ENCODE data around the gene SLC6A19. TPM values are rescaled to one million over a fixed set of nuclear protein-coding genes. Genes with fewer than 3 reads are reported as not detected.

SLC6A19 gene
- polyA plus RNA-seq, 4 donors: 0.78 to 70.8 (median 42.4) TPM

- DNase-seq (ENCODE audit: low read depth in 4 of 4, low spot score in 3 of 4): no peak
Observed at GRCh38 chr5:1189269-1189668, 12.1 kb upstream of the SLC6A19 start.

- no peak for DNase-seq (ENCODE audit: low read depth in 4 of 4, low spot score in 3 of 4)
Observed at GRCh38 chr5:1190278-1190677, 11.1 kb upstream of the SLC6A19 start.

- peak in 3 of 4 donors; percentile 60 to 63 (median 61) for DNase-seq (ENCODE audit: low read depth in 4 of 4, low spot score in 3 of 4)
Observed at GRCh38 chr5:1190837-1191239, 10.6 kb upstream of the SLC6A19 start.

GRCh38 chr5:1192971-1193590 lies 8.3 kb upstream of the SLC6A19 start:
- DNase-seq (ENCODE audit: low read depth in 4 of 4, low spot score in 3 of 4): no peak

- no peak for DNase-seq (ENCODE audit: low read depth in 4 of 4, low spot score in 3 of 4)
Observed at GRCh38 chr5:1193591-1193985, 7.8 kb upstream of the SLC6A19 start.

GRCh38 chr5:1194378-1194777 lies 7.0 kb upstream of the SLC6A19 start:
- DNase-seq (ENCODE audit: low read depth in 4 of 4, low spot score in 3 of 4): no peak

GRCh38 chr5:1195439-1195838 lies 6.0 kb upstream of the SLC6A19 start:
- DNase-seq (ENCODE audit: low read depth in 4 of 4, low spot score in 3 of 4): no peak

- DNase-seq (ENCODE audit: low read depth in 4 of 4, low spot score in 3 of 4): no peak
Observed at GRCh38 chr5:1195916-1196315, 5.5 kb upstream of the SLC6A19 start.

- DNase-seq (ENCODE audit: low read depth in 4 of 4, low spot score in 3 of 4): no peak
Observed at GRCh38 chr5:1196562-1196961, 4.8 kb upstream of the SLC6A19 start.

GRCh38 chr5:1197876-1198666 lies 3.3 kb upstream of the SLC6A19 start:
- DNase-seq (ENCODE audit: low read depth in 4 of 4, low spot score in 3 of 4): no peak

- DNase-seq (ENCODE audit: low read depth in 4 of 4, low spot score in 3 of 4): no peak
Observed at GRCh38 chr5:1199340-1199648, 2.1 kb upstream of the SLC6A19 start.

- DNase-seq (ENCODE audit: low read depth in 4 of 4, low spot score in 3 of 4): no peak
Observed at GRCh38 chr5:1199649-1200494, 1.5 kb upstream of the SLC6A19 start.

- no peak for DNase-seq (ENCODE audit: low read depth in 4 of 4, low spot score in 3 of 4)
Observed at GRCh38 chr5:1200495-1201326, 684 bp upstream of the SLC6A19 start.

- DNase-seq (ENCODE audit: low read depth in 4 of 4, low spot score in 3 of 4): no peak
Observed at GRCh38 chr5:1202026-1202797, 817 bp downstream of the SLC6A19 start.

- no peak for DNase-seq (ENCODE audit: low read depth in 4 of 4, low spot score in 3 of 4)
Observed at GRCh38 chr5:1202798-1203185, 1.4 kb downstream of the SLC6A19 start.

GRCh38 chr5:1203311-1203967 lies 2.0 kb downstream of the SLC6A19 start:
- no peak for DNase-seq (ENCODE audit: low read depth in 4 of 4, low spot score in 3 of 4)

GRCh38 chr5:1203968-1204692 lies 2.7 kb downstream of the SLC6A19 start:
- no peak for DNase-seq (ENCODE audit: low read depth in 4 of 4, low spot score in 3 of 4)

- DNase-seq (ENCODE audit: low read depth in 4 of 4, low spot score in 3 of 4): peak in 3 of 4 donors; percentile 41 to 78 (median 70)
Observed at GRCh38 chr5:1204693-1205242, 3.4 kb downstream of the SLC6A19 start.
